ENCODE data around the gene MALSU1.

GRCh38 chr7:23356726-23357125, 57.6 kb downstream of the MALSU1 start:
- TF ChIP-seq, protein P1, sequence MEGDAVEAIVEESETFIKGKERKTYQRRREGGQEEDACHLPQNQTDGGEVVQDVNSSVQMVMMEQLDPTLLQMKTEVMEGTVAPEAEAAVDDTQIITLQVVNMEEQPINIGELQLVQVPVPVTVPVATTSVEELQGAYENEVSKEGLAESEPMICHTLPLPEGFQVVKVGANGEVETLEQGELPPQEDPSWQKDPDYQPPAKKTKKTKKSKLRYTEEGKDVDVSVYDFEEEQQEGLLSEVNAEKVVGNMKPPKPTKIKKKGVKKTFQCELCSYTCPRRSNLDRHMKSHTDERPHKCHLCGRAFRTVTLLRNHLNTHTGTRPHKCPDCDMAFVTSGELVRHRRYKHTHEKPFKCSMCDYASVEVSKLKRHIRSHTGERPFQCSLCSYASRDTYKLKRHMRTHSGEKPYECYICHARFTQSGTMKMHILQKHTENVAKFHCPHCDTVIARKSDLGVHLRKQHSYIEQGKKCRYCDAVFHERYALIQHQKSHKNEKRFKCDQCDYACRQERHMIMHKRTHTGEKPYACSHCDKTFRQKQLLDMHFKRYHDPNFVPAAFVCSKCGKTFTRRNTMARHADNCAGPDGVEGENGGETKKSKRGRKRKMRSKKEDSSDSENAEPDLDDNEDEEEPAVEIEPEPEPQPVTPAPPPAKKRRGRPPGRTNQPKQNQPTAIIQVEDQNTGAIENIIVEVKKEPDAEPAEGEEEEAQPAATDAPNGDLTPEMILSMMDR (IDR thresholded peaks at IDR 0.05; ENCODE audit: insufficient read depth, low read depth, low read length): no peak
- TF ChIP-seq EZH2 (IDR thresholded peaks at IDR 0.05; ENCODE audit: insufficient read depth, low read length): no peak
